Prostate gland (tissue), 2 donors: ENCODE results near the gene DNMT3A. TPM values are rescaled to one million over a fixed set of nuclear protein-coding genes. Genes with fewer than 3 reads are reported as not detected.

Experiments
- DNase-seq: peaks from one replicate; pipeline ENCODE4 v3.0.0-alpha.2; 2019; ENCODE audit warnings: low spot score
- H3K27ac ChIP-seq, 2 donors: fragments of 200-600 bp; sonication (generic); 2 replicates each; pipeline ENCODE4 v1.5.1; 2017 to 2019
- H3K27me3 ChIP-seq: fragments of 200-600 bp; sonication (generic); replicated peaks from 2 replicates; pipeline ENCODE4 v1.5.1; 2019; ENCODE audit not compliant: insufficient read depth
- H3K36me3 ChIP-seq, 2 donors: fragments of 200-600 bp; sonication (generic); 1 replicate in 1 of 2; 2 replicates in 1 of 2; pipeline versions ENCODE4 v1.5.1 to v1.8.1; 2017 to 2019
- H3K4me1 ChIP-seq: fragments of 200-600 bp; sonication (generic); replicated peaks from 2 replicates; pipeline ENCODE4 v1.5.1; 2019
- H3K4me3 ChIP-seq, 2 donors: fragments of 200-600 bp; sonication (generic); 2 replicates each; pipeline ENCODE4 v1.5.1; 2017 to 2019
- H3K9me3 ChIP-seq: fragments of 200-600 bp; sonication (generic); 2 replicates; pipeline ENCODE4 v1.5.1; 2017
- CTCF ChIP-seq, 4 experiments: fragments of 200-600 bp in 2 of 4; fragments of 450-650 bp in 2 of 4; sonication (generic) in 2 of 4; IDR thresholded peaks; 1 replicate in 3 of 4; 2 replicates in 1 of 4; pipeline ENCODE4 v1.5.1; 2016 to 2019; ENCODE audit warnings: antibody characterized with exemption in 4 of 4, mild to moderate bottlenecking in 2 of 4, moderate library complexity in 2 of 4
- POLR2A ChIP-seq: fragments of 450-650 bp; IDR thresholded peaks from one replicate; pipeline ENCODE4 v1.6.1; 2016; ENCODE audit warnings: antibody characterized with exemption, mild to moderate bottlenecking
- POLR2AphosphoS5 ChIP-seq: sonication (generic); formaldehyde crosslinking; IDR thresholded peaks from one replicate; pipeline ENCODE4 v1.6.1; 2017; ENCODE audit warnings: antibody characterized with exemption
- WGBS: methylation state at CpG from one replicate; pipeline ENCODE4 v1.1.5; 2018; 5-methylcytosine and 5-hydroxymethylcytosine counted together
- intact Hi-C: fragments of 100-400 bp; cut with DNase I; formaldehyde crosslinking; loops from one replicate; pipeline ENCODE4 v1.14.2; 2022
- total RNA-seq, 2 donors: library from RNA; depleted of rRNA; stranded (reverse); fragments of >200 nt; gene quantifications; one replicate each; pipeline ENCODE4 v1.1.0, GENCODE V29; 2016

DNMT3A gene
- total RNA-seq, 2 donors from 2014 or later, result 8.7 to 28.2 TPM

- TF ChIP-seq POLR2A, result no peak
- no peak for TF ChIP-seq POLR2AphosphoS5
- no peak for TF ChIP-seq CTCF (IDR thresholded peaks at IDR 0.05)
- no peaks in the 10 kb centered on the region for H3K4me1 ChIP-seq
- no peaks in the 10 kb centered on the region for H3K27me3 ChIP-seq
- peaks cover 0 to 3% of the 10 kb centered on the region in 2 donors for H3K36me3 ChIP-seq
- no peak for DNase-seq
- no peak overlapping the region for H3K27ac ChIP-seq
- WGBS, result 88% methylated on average over 19 of the region's 19 CpGs
- no peaks in the 10 kb centered on the region for H3K9me3 ChIP-seq
- intact Hi-C loops, result no loop called here
- H3K4me3 ChIP-seq, result no peak overlapping the region
Observed at GRCh38 chr2:25386971-25387875, 45.5 kb upstream of the DNMT3A start.

GRCh38 chr2:25385910-25386309 lies 44.2 kb upstream of the DNMT3A start:
- H3K9me3 ChIP-seq, result no peaks in the 10 kb centered on the region
- WGBS, result 80% methylated on average over 8 of the region's 8 CpGs
- H3K27ac ChIP-seq, result no peak overlapping the region
- H3K4me3 ChIP-seq, result no peak overlapping the region
- intact Hi-C loops, result no loop called here
- H3K27me3 ChIP-seq, result no peaks in the 10 kb centered on the region
- no peaks in the 10 kb centered on the region for H3K4me1 ChIP-seq
- no peak for TF ChIP-seq POLR2A
- TF ChIP-seq CTCF (IDR thresholded peaks at IDR 0.05), result no peak
- no peak for TF ChIP-seq POLR2AphosphoS5
- peaks cover 0 to 3% of the 10 kb centered on the region in 2 donors for H3K36me3 ChIP-seq
- no peak for DNase-seq

- Histone ChIP-seq H3K9me3 (no peaks in the 10 kb centered on the region), H3K27ac (no peak overlapping the region), H3K27me3 (no peaks in the 10 kb centered on the region), H3K4me1 (no peaks in the 10 kb centered on the region), H3K36me3 (peaks cover 0 to 3% of the 10 kb centered on the region in 2 donors), H3K4me3 (no peak overlapping the region)
- DNase-seq, result no peak
- WGBS, result 95% methylated on average over 9 of the region's 9 CpGs
- TF ChIP-seq POLR2AphosphoS5, result no peak
- TF ChIP-seq POLR2A, result no peak
- TF ChIP-seq CTCF (IDR thresholded peaks at IDR 0.05), result no peak
- intact Hi-C loops, result no loop called here
Observed at GRCh38 chr2:25383806-25384205, 42.1 kb upstream of the DNMT3A start.

GRCh38 chr2:25381502-25381901 lies 39.8 kb upstream of the DNMT3A start:
- Histone ChIP-seq H3K9me3 (no peaks in the 10 kb centered on the region), H3K27me3 (no peaks in the 10 kb centered on the region), H3K4me1 (peaks cover 4% of the 10 kb centered on the region), H3K27ac (no peak overlapping the region), H3K4me3 (no peak overlapping the region), H3K36me3 (no peaks in the 10 kb centered on the region)
- DNase-seq, result no peak
- 92% methylated on average over 7 of the region's 7 CpGs for WGBS
- TF ChIP-seq POLR2AphosphoS5 (no peak), CTCF (IDR thresholded peaks at IDR 0.05) (no peak), POLR2A (no peak)
- intact Hi-C loops, result no loop called here
